ENCODE measurements around the gene YBX1.

DNA sequence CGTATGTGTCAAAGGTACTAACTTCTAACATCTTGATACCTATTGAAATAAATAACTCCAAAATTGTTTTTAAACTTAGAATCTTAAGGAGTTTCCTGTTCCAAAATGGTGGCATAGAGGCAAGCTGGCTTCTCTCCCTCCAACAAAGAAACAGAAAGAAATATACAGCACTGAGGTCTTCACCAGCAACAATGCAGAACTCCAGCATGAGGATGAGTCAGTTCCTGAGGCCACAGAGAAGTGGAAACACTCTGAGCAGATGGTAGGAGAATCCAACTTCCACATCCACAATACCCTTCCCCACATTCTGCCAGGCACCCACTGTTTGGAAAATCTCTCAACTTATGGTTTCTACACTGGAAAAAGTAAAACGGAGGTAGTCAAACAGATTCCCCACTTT is 36.2 kb upstream of the YBX1 start:
- TF ChIP-seq POLR2AphosphoS5 (IDR thresholded peaks at IDR 0.05; ENCODE audit: low read depth, low read length) (no peak), TAF1 (IDR thresholded peaks at IDR 0.05; ENCODE audit: borderline replicate concordance, insufficient read depth, low read length) (no peak)
- TF ChIP-seq, protein P1, sequence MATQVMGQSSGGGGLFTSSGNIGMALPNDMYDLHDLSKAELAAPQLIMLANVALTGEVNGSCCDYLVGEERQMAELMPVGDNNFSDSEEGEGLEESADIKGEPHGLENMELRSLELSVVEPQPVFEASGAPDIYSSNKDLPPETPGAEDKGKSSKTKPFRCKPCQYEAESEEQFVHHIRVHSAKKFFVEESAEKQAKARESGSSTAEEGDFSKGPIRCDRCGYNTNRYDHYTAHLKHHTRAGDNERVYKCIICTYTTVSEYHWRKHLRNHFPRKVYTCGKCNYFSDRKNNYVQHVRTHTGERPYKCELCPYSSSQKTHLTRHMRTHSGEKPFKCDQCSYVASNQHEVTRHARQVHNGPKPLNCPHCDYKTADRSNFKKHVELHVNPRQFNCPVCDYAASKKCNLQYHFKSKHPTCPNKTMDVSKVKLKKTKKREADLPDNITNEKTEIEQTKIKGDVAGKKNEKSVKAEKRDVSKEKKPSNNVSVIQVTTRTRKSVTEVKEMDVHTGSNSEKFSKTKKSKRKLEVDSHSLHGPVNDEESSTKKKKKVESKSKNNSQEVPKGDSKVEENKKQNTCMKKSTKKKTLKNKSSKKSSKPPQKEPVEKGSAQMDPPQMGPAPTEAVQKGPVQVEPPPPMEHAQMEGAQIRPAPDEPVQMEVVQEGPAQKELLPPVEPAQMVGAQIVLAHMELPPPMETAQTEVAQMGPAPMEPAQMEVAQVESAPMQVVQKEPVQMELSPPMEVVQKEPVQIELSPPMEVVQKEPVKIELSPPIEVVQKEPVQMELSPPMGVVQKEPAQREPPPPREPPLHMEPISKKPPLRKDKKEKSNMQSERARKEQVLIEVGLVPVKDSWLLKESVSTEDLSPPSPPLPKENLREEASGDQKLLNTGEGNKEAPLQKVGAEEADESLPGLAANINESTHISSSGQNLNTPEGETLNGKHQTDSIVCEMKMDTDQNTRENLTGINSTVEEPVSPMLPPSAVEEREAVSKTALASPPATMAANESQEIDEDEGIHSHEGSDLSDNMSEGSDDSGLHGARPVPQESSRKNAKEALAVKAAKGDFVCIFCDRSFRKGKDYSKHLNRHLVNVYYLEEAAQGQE (IDR thresholded peaks at IDR 0.05; ENCODE audit: insufficient read depth in 1 of 2, low read depth in 2 of 2, low read length in 2 of 2) = no peak
